ENCODE data around the gene YOD1.

GRCh38 chr1:207026104-207026534 lies 24.9 kb downstream of the YOD1 start:
- TF ChIP-seq CTCF (IDR thresholded peaks at IDR 0.05; ENCODE audit: insufficient read depth, low read length, poor library complexity, severe bottlenecking) (no peak), EZH2phosphoT487 (conservative IDR thresholded peaks at IDR 0.05; ENCODE audit: low read length) (no peak)

Data from SU-DHL-6 (cell line).